ENCODE data around the gene MCU. TPM values are rescaled to one million over a fixed set of nuclear protein-coding genes. Genes with fewer than 3 reads are reported as not detected.

The MCU gene
- total and polyA plus RNA-seq, 8 donors = 15.2 to 90.1 (median 31.0) TPM

GRCh38 chr10:72802763-72803505 lies 111.0 kb downstream of the MCU start:
- Histone ChIP-seq H3K27ac (no peak overlapping the region), H3K27me3 (no peaks in the 10 kb centered on the region), H3K4me1 (peaks cover 0 to 36% (median 18%) of the 10 kb centered on the region in 4 donors), H3K9me3 (no peaks in the 10 kb centered on the region), H3K36me3 (no peaks in the 10 kb centered on the region), H3K4me3 (no peak overlapping the region)
- 42 to 62% (median 49%) methylated on average over 4 of the region's 4 CpGs for WGBS, 5 donors
- TF ChIP-seq POLR2AphosphoS5 (IDR thresholded peaks at IDR 0.05) = no peak
- TF ChIP-seq CTCF (IDR thresholded peaks at IDR 0.05) = no peak
- TF ChIP-seq POLR2A (IDR thresholded peaks at IDR 0.05) = no peak
- TF ChIP-seq EP300 (IDR thresholded peaks at IDR 0.05) = no peak
- intact Hi-C loops (cut with DNase I; ENCODE audit: low total_unique reads) = no loop called here
- DNase-seq = no peak

- Histone ChIP-seq H3K27me3 (no peaks in the 10 kb centered on the region), H3K4me1 (peaks cover 0 to 13% (median 6%) of the 10 kb centered on the region in 4 donors), H3K27ac (no peak overlapping the region), H3K36me3 (peaks cover 0 to 3% (median 0%) of the 10 kb centered on the region in 4 donors), H3K4me3 (no peak overlapping the region), H3K9me3 (no peaks in the 10 kb centered on the region)
- no peak for DNase-seq
- intact Hi-C loops (cut with DNase I; ENCODE audit: low total_unique reads) = no loop called here
- 55 to 77% (median 70%) methylated on average over 3 of the region's 3 CpGs for WGBS, 5 donors
- TF ChIP-seq POLR2AphosphoS5 (IDR thresholded peaks at IDR 0.05) (no peak), POLR2A (IDR thresholded peaks at IDR 0.05) (no peak), EP300 (IDR thresholded peaks at IDR 0.05) (no peak)
Observed at GRCh38 chr10:72808001-72808400, 116.1 kb downstream of the MCU start.

GRCh38 chr10:72809006-72809405 lies 117.1 kb downstream of the MCU start:
- no peak overlapping the region for H3K27ac ChIP-seq
- WGBS, 5 donors = 48 to 65% (median 51%) methylated on average over 1 of the region's 1 CpG
- peaks cover 0 to 3% (median 0%) of the 10 kb centered on the region in 4 donors for H3K36me3 ChIP-seq
- TF ChIP-seq POLR2A (IDR thresholded peaks at IDR 0.05) (no peak), POLR2AphosphoS5 (IDR thresholded peaks at IDR 0.05) (no peak), CTCF (IDR thresholded peaks at IDR 0.05) (no peak), EP300 (IDR thresholded peaks at IDR 0.05) (no peak)
- H3K4me1 ChIP-seq = peaks cover 0 to 10% (median 4%) of the 10 kb centered on the region in 4 donors
- intact Hi-C loops (cut with DNase I; ENCODE audit: low total_unique reads) = no loop called here
- H3K9me3 ChIP-seq = no peaks in the 10 kb centered on the region
- no peak for DNase-seq
- no peak overlapping the region for H3K4me3 ChIP-seq
- no peaks in the 10 kb centered on the region for H3K27me3 ChIP-seq

- Histone ChIP-seq H3K9me3 (no peaks in the 10 kb centered on the region), H3K4me1 (peaks cover 0 to 22% (median 7%) of the 10 kb centered on the region in 4 donors), H3K27ac (no peak overlapping the region), H3K27me3 (no peaks in the 10 kb centered on the region), H3K4me3 (no peak overlapping the region), H3K36me3 (peaks cover 0 to 3% (median 0%) of the 10 kb centered on the region in 4 donors)
- DNase-seq = no peak
- WGBS, 5 donors = 49 to 67% (median 63%) methylated on average over 5 of the region's 5 CpGs
- TF ChIP-seq POLR2AphosphoS5 (IDR thresholded peaks at IDR 0.05) = no peak
- TF ChIP-seq EP300 (IDR thresholded peaks at IDR 0.05) = no peak
- TF ChIP-seq CTCF (IDR thresholded peaks at IDR 0.05) = no peak
- no peak for TF ChIP-seq POLR2A (IDR thresholded peaks at IDR 0.05)
- intact Hi-C loops (cut with DNase I; ENCODE audit: low total_unique reads) = no loop called here
Observed at GRCh38 chr10:72810976-72811375, 119.0 kb downstream of the MCU start.

GRCh38 chr10:72812415-72812752 lies 120.4 kb downstream of the MCU start:
- WGBS, 5 donors = 96 to 100% (median 100%) methylated on average over 1 of the region's 1 CpG
- Histone ChIP-seq H3K27me3 (no peaks in the 10 kb centered on the region), H3K36me3 (peaks cover 0 to 3% (median 0%) of the 10 kb centered on the region in 4 donors), H3K9me3 (no peaks in the 10 kb centered on the region), H3K4me3 (no peak overlapping the region), H3K27ac (no peak overlapping the region), H3K4me1 (peaks cover 0 to 33% (median 11%) of the 10 kb centered on the region in 4 donors)
- no peak for DNase-seq
- intact Hi-C loops (cut with DNase I; ENCODE audit: low total_unique reads) = no loop called here
- no peak for TF ChIP-seq EP300 (IDR thresholded peaks at IDR 0.05)
- no peak for TF ChIP-seq CTCF (IDR thresholded peaks at IDR 0.05)
- no peak for TF ChIP-seq POLR2AphosphoS5 (IDR thresholded peaks at IDR 0.05)
- TF ChIP-seq POLR2A (IDR thresholded peaks at IDR 0.05) = no peak

Data from stomach (tissue), 9 donors.